GM12874 (cell line): Measurements from ENCODE around the gene SLX4IP.

Experiments used
- TF ChIP-seq, protein P1 (sequence below): IDR thresholded peaks from 2 replicates; pipeline ENCODE4 v1.5.1; 2011; ENCODE audit warnings: low read depth, mild to moderate bottlenecking, control low read depth, low read length, moderate library complexity; ENCODE audit not compliant: insufficient read depth

SLX4IP gene

DNA sequence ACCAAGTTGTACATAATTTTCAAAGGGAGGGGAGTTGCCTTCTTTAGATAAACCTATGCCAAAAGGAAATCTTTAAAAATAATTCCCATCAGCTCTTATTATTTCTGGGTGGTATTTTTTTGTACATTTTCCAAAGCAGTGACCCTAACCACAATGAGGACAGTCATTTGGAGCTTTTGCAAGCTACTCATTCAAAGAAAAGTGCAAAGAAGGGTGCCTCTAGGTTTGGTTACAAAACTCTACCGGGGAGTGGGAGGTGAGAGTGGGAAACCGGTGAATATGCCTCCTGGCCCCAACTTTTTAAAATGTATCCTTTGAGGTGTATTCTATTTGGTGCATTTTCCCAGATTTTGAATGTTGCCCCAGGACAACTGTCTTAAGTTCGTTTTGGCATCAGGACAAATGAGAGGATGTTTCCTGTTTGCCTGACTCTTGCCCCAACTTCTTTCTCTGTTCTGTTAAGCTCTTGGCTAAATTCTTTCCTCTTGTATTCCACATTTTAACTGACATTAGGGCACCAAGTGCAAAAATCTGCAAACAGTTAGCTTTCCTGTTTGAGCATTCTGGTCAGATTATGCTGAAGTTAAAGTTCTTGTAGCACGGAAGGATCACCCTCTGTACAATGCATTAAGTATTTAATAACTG is 78.9 kb downstream of the SLX4IP start:
- TF ChIP-seq, protein P1, sequence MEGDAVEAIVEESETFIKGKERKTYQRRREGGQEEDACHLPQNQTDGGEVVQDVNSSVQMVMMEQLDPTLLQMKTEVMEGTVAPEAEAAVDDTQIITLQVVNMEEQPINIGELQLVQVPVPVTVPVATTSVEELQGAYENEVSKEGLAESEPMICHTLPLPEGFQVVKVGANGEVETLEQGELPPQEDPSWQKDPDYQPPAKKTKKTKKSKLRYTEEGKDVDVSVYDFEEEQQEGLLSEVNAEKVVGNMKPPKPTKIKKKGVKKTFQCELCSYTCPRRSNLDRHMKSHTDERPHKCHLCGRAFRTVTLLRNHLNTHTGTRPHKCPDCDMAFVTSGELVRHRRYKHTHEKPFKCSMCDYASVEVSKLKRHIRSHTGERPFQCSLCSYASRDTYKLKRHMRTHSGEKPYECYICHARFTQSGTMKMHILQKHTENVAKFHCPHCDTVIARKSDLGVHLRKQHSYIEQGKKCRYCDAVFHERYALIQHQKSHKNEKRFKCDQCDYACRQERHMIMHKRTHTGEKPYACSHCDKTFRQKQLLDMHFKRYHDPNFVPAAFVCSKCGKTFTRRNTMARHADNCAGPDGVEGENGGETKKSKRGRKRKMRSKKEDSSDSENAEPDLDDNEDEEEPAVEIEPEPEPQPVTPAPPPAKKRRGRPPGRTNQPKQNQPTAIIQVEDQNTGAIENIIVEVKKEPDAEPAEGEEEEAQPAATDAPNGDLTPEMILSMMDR = no peak

GRCh38 chr20:10516529-10516928 is 81.4 kb downstream of the SLX4IP start:
- TF ChIP-seq, protein P1 = no peak

GRCh38 chr20:10519361-10520046 is 84.4 kb downstream of the SLX4IP start:
- TF ChIP-seq, protein P1 = no peak

- TF ChIP-seq, protein P1 = no peak
Measured at GRCh38 chr20:10520528-10520927, 85.4 kb downstream of the SLX4IP start.

DNA sequence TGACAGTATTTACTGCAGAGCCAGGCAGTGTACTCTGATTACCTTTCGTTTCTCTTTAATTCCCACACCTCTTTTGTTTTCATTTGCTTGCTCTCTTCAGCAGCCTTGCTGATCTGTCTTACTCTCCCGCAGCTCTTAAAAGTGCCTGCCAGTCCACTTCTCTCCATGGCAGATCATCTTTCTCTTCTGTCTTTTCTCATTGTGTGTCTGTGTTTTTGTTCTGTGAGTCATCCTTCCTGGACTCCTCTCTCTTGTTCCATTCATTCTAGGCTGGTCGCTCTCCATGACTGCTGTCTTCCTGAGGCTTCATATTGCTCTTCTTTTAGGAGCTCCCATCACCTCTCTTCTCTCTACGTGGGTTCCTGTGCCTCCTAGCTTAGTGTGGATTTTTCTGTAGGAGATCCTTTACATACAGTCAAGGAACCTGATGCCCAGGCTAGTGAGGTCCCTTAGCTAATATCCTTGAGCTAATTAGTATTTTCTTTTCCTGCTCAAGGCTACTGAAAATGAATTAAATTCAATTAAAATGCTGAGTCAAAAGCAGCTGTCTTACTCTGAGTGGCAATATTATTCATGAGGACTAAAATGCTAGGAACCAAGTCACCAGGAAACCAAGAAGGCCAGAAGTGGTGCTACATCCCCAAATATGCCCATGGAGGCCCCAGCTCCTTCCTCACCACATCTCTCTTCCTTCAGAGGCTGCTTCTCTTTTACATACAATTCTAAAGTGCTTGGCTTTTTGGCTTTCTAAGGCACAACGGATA is 86.1 kb downstream of the SLX4IP start:
- TF ChIP-seq, protein P1 = no peak

DNA sequence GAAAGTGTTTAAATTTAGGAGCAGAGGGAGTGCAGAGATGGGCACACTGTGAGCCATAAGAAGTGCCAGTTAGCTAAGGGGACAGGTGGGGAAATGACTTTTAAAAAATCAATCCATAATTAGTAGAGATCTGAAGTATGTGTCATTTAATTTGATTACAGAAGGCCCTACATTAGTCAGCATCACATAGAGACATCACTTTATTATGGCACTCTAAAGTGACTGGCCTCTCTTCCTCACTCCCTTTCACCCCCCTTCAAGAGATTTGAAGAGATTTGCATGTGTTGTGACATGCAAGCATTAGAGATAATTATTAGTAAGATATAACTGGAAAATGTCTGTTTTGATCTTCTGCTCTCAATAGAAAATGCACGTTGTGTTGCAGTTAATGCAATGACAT is 86.7 kb downstream of the SLX4IP start:
- TF ChIP-seq, protein P1 = no peak

- TF ChIP-seq, protein P1 = no peak
Measured at GRCh38 chr20:10522328-10522727, 87.2 kb downstream of the SLX4IP start.
